ENCODE measurements around the gene BICD2.

Gene BICD2

GRCh38 chr9:92747459-92748232 is 17.0 kb downstream of the BICD2 start:
- no peak for DNase-seq

- no peak for DNase-seq
Observed at GRCh38 chr9:92746567-92747458, 17.8 kb downstream of the BICD2 start.

GRCh38 chr9:92745881-92746280 is 18.8 kb downstream of the BICD2 start:
- no peak for DNase-seq

- no peak for DNase-seq
Observed at GRCh38 chr9:92745331-92745730, 19.3 kb downstream of the BICD2 start.

GRCh38 chr9:92740969-92741368 is 23.7 kb downstream of the BICD2 start:
- DNase-seq, result no peak

GRCh38 chr9:92740446-92740961 is 24.1 kb downstream of the BICD2 start:
- DNase-seq, result no peak

- DNase-seq, result no peak
Observed at GRCh38 chr9:92740009-92740408, 24.6 kb downstream of the BICD2 start.

- no peak for DNase-seq
Observed at GRCh38 chr9:92739346-92739970, 25.2 kb downstream of the BICD2 start.

- no peak for DNase-seq
Observed at GRCh38 chr9:92738661-92739081, 26.0 kb downstream of the BICD2 start.

- no peak for DNase-seq
Observed at GRCh38 chr9:92737611-92738299, 26.9 kb downstream of the BICD2 start.

GRCh38 chr9:92737216-92737606 is 27.4 kb downstream of the BICD2 start:
- DNase-seq, result no peak

- DNase-seq, result no peak
Observed at GRCh38 chr9:92736563-92737215, 27.9 kb downstream of the BICD2 start.

GRCh38 chr9:92735636-92736562 is 28.7 kb downstream of the BICD2 start:
- no peak for DNase-seq

GRCh38 chr9:92734931-92735635 is 29.6 kb downstream of the BICD2 start:
- DNase-seq, result no peak

- DNase-seq, result no peak
Observed at GRCh38 chr9:92730897-92731296, 33.7 kb downstream of the BICD2 start.

- no peak for DNase-seq
Observed at GRCh38 chr9:92729735-92730155, 34.9 kb downstream of the BICD2 start.

GRCh38 chr9:92728831-92729734 is 35.5 kb downstream of the BICD2 start:
- DNase-seq, result peak; percentile 4

GRCh38 chr9:92727716-92728700 is 36.6 kb downstream of the BICD2 start:
- DNase-seq, result no peak
